Esophagus muscularis mucosa (tissue), 4 donors: ENCODE results near the gene ZNRF4.

ENCODE experiments used
- EP300 ChIP-seq: sonication (generic); formaldehyde crosslinking; IDR thresholded peaks from one replicate; pipeline ENCODE4 v1.6.1; 2017; ENCODE audit warnings: antibody characterized with exemption
- POLR2A ChIP-seq: fragments of 450-650 bp; IDR thresholded peaks from one replicate; pipeline ENCODE4 v1.6.1; 2017; ENCODE audit warnings: antibody characterized with exemption, moderate library complexity, mild to moderate bottlenecking, low read depth
- POLR2AphosphoS5 ChIP-seq, 2 donors: sonication (generic); formaldehyde crosslinking; IDR thresholded peaks; one replicate each; pipeline ENCODE4 v1.6.1; 2017; ENCODE audit warnings: antibody characterized with exemption in 2 of 2
- TF ChIP-seq, protein P1 (sequence below), 3 experiments: fragments of 200-600 bp in 2 of 3; fragments of 450-650 bp in 1 of 3; sonication (generic) in 2 of 3; IDR thresholded peaks; one replicate each; pipeline ENCODE4 v1.5.1; 2017 to 2019; ENCODE audit warnings: antibody characterized with exemption in 3 of 3, mild to moderate bottlenecking in 2 of 3, moderate library complexity in 1 of 3

DNA sequence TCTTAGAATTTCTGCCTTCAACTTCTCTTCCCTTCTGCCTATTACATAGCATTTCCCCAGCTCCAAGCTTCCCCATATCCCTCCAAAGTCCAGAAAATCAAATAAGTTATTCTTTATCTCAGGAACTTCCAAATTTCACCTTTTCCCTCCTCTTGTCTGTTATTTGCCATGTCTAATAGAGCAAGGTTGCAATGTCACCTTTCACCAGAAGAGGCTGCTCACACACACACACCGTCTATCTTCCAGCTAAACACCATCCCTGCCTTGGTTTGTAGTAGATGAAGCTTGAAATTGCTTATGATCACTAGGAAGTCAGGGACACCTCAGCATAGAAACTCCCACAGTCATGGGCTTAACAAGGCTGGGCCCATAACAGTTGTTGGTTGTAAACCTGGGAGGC lies 48.4 kb downstream of the ZNRF4 start:
- TF ChIP-seq, protein P1, sequence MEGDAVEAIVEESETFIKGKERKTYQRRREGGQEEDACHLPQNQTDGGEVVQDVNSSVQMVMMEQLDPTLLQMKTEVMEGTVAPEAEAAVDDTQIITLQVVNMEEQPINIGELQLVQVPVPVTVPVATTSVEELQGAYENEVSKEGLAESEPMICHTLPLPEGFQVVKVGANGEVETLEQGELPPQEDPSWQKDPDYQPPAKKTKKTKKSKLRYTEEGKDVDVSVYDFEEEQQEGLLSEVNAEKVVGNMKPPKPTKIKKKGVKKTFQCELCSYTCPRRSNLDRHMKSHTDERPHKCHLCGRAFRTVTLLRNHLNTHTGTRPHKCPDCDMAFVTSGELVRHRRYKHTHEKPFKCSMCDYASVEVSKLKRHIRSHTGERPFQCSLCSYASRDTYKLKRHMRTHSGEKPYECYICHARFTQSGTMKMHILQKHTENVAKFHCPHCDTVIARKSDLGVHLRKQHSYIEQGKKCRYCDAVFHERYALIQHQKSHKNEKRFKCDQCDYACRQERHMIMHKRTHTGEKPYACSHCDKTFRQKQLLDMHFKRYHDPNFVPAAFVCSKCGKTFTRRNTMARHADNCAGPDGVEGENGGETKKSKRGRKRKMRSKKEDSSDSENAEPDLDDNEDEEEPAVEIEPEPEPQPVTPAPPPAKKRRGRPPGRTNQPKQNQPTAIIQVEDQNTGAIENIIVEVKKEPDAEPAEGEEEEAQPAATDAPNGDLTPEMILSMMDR (IDR thresholded peaks at IDR 0.05): no peak
- TF ChIP-seq POLR2A (no peak), POLR2AphosphoS5 (IDR thresholded peaks at IDR 0.05) (no peak), EP300 (no peak)
